Sigmoid colon (tissue), 7 donors: ENCODE data around the gene HMX1. TPM values are rescaled to one million over a fixed set of nuclear protein-coding genes. Genes with fewer than 3 reads are reported as not detected.
A peak's percentile ranks its signal among the peaks of the same experiment; 100 is the strongest.

ENCODE experiments used
- DNase-seq: peaks from one replicate; pipeline ENCODE4 v3.0.0-alpha.2; 2019
- H3K27ac ChIP-seq, 4 donors: fragments of 200-600 bp; sonication (generic); one replicate each; pipeline ENCODE4 v1.5.1; 2016 to 2019; ENCODE audit warnings: mild to moderate bottlenecking in 1 of 4
- H3K27me3 ChIP-seq, 3 donors: fragments of 200-600 bp; sonication (generic); one replicate each; pipeline ENCODE4 v1.5.1; 2019; ENCODE audit warnings: mild to moderate bottlenecking in 1 of 3
- H3K36me3 ChIP-seq, 4 donors: fragments of 200-600 bp; sonication (generic); one replicate each; pipeline ENCODE4 v1.5.1; 2016 to 2019
- H3K4me1 ChIP-seq, 4 donors: fragments of 200-600 bp; sonication (generic); one replicate each; pipeline ENCODE4 v1.5.1; 2017 to 2019
- H3K4me3 ChIP-seq, 4 donors: fragments of 200-600 bp; sonication (generic); one replicate each; pipeline ENCODE4 v1.5.1; 2017 to 2019; ENCODE audit warnings: mild to moderate bottlenecking in 2 of 4, moderate library complexity in 1 of 4
- H3K9me3 ChIP-seq, 4 donors: fragments of 200-600 bp in 3 of 4; sonication (generic) in 3 of 4; one replicate each; pipeline versions ENCODE4 v1.5.1 to v1.6.1; 2013 to 2019
- CTCF ChIP-seq, 4 experiments: fragments of 450-650 bp in 3 of 4; fragments of 200-600 bp in 1 of 4; IDR thresholded peaks; one replicate each; pipeline ENCODE4 v1.5.1; 2016 to 2019; ENCODE audit warnings: antibody characterized with exemption in 4 of 4, mild to moderate bottlenecking in 3 of 4, moderate library complexity in 2 of 4
- EP300 ChIP-seq, 4 donors: sonication (generic); formaldehyde crosslinking; IDR thresholded peaks; one replicate each; pipeline ENCODE4 v1.6.1; 2017; ENCODE audit warnings: antibody characterized with exemption in 4 of 4
- POLR2A ChIP-seq, 2 donors: fragments of 450-650 bp; IDR thresholded peaks; one replicate each; pipeline ENCODE4 v1.6.1; 2016; ENCODE audit warnings: antibody characterized with exemption in 2 of 2, mild to moderate bottlenecking in 2 of 2, moderate library complexity in 2 of 2
- POLR2AphosphoS5 ChIP-seq, 4 donors: sonication (generic); formaldehyde crosslinking; IDR thresholded peaks; one replicate each; pipeline ENCODE4 v1.6.1; 2017; ENCODE audit warnings: antibody characterized with exemption in 4 of 4
- WGBS, 2 donors: extraction: QIAGEN DNeasy Blood & Tissue Kit; methylation state at CpG; one replicate each; pipeline ENCODE4 v1.1.7; 2013; 5-methylcytosine and 5-hydroxymethylcytosine counted together
- intact Hi-C: fragments of 100-400 bp; cut with DNase I; formaldehyde crosslinking; loops from one replicate; pipeline ENCODE4 v1.15.1; 2023
- polyA plus RNA-seq, 3 donors: library from polyadenylated mRNA; stranded (reverse); fragments of 200-250 nt; gene quantifications; one replicate each; pipeline ENCODE4 v1.2.3, GENCODE V29; 2013
- total RNA-seq, 4 donors: library from RNA; depleted of rRNA; stranded (reverse); fragments of >200 nt; gene quantifications; one replicate each; pipeline ENCODE4 v1.1.0, GENCODE V29; 2016
- donor health status: healthy with polysubstance abuse.
- donor health status: Bipolar disorder and iron deficiency.
- donor health status: healthy.

The HMX1 gene
- total and polyA plus RNA-seq, 7 donors, result 1.1 to 1.7 TPM; not detected in 5

DNA sequence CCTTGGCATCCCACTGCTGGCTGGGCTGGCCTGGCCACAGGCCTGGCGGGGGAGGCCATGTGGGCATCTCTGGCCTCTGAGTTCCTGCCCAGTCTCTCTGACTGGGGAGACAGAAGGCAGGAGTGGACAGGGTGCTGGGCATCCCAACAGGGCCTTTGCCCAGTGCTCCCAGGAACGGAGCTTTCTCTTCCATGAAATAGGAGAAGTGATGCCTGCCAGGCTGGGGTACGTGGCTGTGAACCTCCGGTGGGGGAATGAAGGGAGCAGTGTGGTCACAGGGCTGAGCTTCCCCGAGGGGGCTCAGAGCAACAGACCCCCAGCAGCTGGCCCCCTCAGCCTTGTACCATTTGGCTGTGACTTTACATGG is 40.4 kb upstream of the HMX1 start:
- H3K4me3 ChIP-seq, result no peak overlapping the region
- H3K36me3 ChIP-seq, result no peaks in the 10 kb centered on the region
- H3K4me1 ChIP-seq, result no peaks in the 10 kb centered on the region
- DNase-seq, result no peak
- TF ChIP-seq CTCF (IDR thresholded peaks at IDR 0.05) (no peak), POLR2A (IDR thresholded peaks at IDR 0.05) (no peak), POLR2AphosphoS5 (IDR thresholded peaks at IDR 0.05) (no peak), EP300 (IDR thresholded peaks at IDR 0.05) (no peak)
- intact Hi-C loops, result loop anchor here (10.0 kb wide), 1 partner anchor 307 kb away; no protein-coding TSS in a partner anchor
- peaks cover 0 to 33% (median 0%) of the 10 kb centered on the region in 3 donors for H3K27me3 ChIP-seq
- 68 to 74% methylated on average over 5 of the region's 5 CpGs for WGBS, 2 donors
- no peak overlapping the region for H3K27ac ChIP-seq
- no peaks in the 10 kb centered on the region for H3K9me3 ChIP-seq

DNA sequence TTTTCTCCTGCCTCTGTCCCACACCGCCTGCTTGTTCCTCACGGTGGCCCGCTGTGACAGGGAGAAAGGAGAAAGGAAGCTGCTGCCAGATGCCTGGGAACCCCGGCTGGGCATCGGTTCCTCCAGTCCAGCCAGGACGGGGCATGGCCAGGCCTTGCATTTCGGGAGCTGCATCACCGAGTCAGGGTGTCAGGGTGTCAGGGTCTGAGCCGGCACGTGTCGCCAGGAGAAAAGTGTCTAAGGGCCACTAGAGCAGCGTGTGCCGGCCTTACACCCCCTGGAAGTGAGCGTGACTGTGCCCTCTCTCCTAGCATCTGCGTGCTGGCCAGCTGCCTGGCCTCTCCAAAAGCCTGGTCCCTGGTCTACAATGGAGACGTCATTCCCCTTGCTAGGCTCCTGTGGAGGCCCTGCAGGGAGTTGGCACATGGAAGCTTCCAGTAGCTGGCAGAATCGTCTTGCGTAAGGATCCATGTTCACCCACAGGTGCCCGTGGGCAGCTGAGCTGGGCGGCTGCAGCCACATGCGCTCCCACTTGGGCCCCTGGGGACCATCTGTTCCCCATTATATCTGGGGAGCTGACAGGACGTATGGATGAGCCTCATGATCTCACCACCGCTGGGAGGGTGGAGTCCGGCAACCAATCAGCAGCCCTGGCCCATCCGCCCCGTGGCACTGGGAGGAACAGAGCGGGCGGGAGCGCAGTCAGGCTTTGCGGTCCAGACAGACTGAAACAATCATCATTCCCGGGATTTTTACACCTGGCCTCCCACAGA is 39.9 kb upstream of the HMX1 start:
- TF ChIP-seq POLR2A (IDR thresholded peaks at IDR 0.05) (no peak), EP300 (IDR thresholded peaks at IDR 0.05) (no peak), CTCF (IDR thresholded peaks at IDR 0.05) (no peak), POLR2AphosphoS5 (IDR thresholded peaks at IDR 0.05) (no peak)
- no peaks in the 10 kb centered on the region for H3K36me3 ChIP-seq
- peak; percentile 56 for DNase-seq
- intact Hi-C loops, result loop anchor here (10.0 kb wide), 1 partner anchor 307 kb away; no protein-coding TSS in a partner anchor
- peaks cover 0 to 34% (median 0%) of the 10 kb centered on the region in 3 donors for H3K27me3 ChIP-seq
- 77 to 81% methylated on average over 31 of the region's 31 CpGs for WGBS, 2 donors
- no peak overlapping the region for H3K27ac ChIP-seq
- H3K4me1 ChIP-seq, result no peaks in the 10 kb centered on the region
- no peak overlapping the region for H3K4me3 ChIP-seq
- H3K9me3 ChIP-seq, result no peaks in the 10 kb centered on the region

- WGBS, 2 donors, result 58 to 64% methylated on average over 15 of the region's 15 CpGs
- no peaks in the 10 kb centered on the region for H3K9me3 ChIP-seq
- no peak for DNase-seq
- H3K27me3 ChIP-seq, result peaks cover 0 to 40% (median 0%) of the 10 kb centered on the region in 3 donors
- no peaks in the 10 kb centered on the region for H3K4me1 ChIP-seq
- no peak overlapping the region for H3K27ac ChIP-seq
- intact Hi-C loops, result loop anchor here (10.0 kb wide), 1 partner anchor 306 kb away; no protein-coding TSS in a partner anchor
- no peak overlapping the region for H3K4me3 ChIP-seq
- H3K36me3 ChIP-seq, result no peaks in the 10 kb centered on the region
- TF ChIP-seq POLR2AphosphoS5 (IDR thresholded peaks at IDR 0.05), result no peak
- TF ChIP-seq EP300 (IDR thresholded peaks at IDR 0.05), result no peak
Observed at GRCh38 chr4:8910822-8911315, 39.2 kb upstream of the HMX1 start.

- no peak overlapping the region for H3K4me3 ChIP-seq
- peaks cover 0 to 35% (median 0%) of the 10 kb centered on the region in 3 donors for H3K27me3 ChIP-seq
- no peaks in the 10 kb centered on the region for H3K36me3 ChIP-seq
- H3K9me3 ChIP-seq, result no peaks in the 10 kb centered on the region
- DNase-seq, result peak; percentile 45
- no peaks in the 10 kb centered on the region for H3K4me1 ChIP-seq
- H3K27ac ChIP-seq, result no peak overlapping the region
- no peak for TF ChIP-seq EP300 (IDR thresholded peaks at IDR 0.05)
- no peak for TF ChIP-seq POLR2A (IDR thresholded peaks at IDR 0.05)
- TF ChIP-seq POLR2AphosphoS5 (IDR thresholded peaks at IDR 0.05), result no peak
- TF ChIP-seq CTCF (IDR thresholded peaks at IDR 0.05), result no peak
- WGBS, 2 donors, result 75 to 82% methylated on average over 30 of the region's 30 CpGs
- intact Hi-C loops, result loop anchor here (10.0 kb wide), 1 partner anchor 305 kb away; no protein-coding TSS in a partner anchor
Observed at GRCh38 chr4:8910100-8910821, 38.6 kb upstream of the HMX1 start.

DNA sequence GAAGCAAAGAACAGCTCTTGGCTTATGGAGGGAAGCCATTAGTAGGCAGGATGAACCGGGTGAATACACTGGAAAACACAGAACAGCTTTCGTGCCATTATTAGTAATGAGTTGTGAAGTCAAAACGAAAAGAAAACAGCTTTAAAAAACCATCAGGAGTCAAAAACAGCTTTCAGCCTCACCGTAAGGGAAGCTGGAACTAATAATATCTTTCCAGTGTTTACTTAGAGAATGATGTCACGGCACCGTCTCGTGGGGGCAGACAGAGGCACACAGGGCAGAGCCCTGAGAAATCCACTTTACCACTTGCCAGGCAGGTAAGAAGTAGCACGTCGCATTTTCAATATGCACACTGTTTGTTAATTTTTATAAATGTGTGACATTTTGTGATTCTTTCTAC is 37.9 kb upstream of the HMX1 start:
- DNase-seq, result no peak
- WGBS, 2 donors, result 16 to 31% methylated on average over 9 of the region's 9 CpGs
- Histone ChIP-seq H3K4me3 (no peak overlapping the region), H3K4me1 (no peaks in the 10 kb centered on the region), H3K27ac (no peak overlapping the region), H3K9me3 (no peaks in the 10 kb centered on the region), H3K27me3 (peaks cover 0 to 34% (median 4%) of the 10 kb centered on the region in 3 donors), H3K36me3 (no peaks in the 10 kb centered on the region)
- intact Hi-C loops, result no loop called here
- TF ChIP-seq EP300 (IDR thresholded peaks at IDR 0.05) (no peak), POLR2AphosphoS5 (IDR thresholded peaks at IDR 0.05) (no peak), POLR2A (IDR thresholded peaks at IDR 0.05) (no peak)
